DMS114 treated with DMSO at 0.1 percent for 48 hours (cell line): ENCODE results near the gene NEGR1.

Source experiments
- DNase-seq: peaks from one replicate; lab custom pipeline; 2025; ENCODE audit not compliant: unreplicated experiment; lab: John Stamatoyannopoulos, UW

The NEGR1 gene

DNA sequence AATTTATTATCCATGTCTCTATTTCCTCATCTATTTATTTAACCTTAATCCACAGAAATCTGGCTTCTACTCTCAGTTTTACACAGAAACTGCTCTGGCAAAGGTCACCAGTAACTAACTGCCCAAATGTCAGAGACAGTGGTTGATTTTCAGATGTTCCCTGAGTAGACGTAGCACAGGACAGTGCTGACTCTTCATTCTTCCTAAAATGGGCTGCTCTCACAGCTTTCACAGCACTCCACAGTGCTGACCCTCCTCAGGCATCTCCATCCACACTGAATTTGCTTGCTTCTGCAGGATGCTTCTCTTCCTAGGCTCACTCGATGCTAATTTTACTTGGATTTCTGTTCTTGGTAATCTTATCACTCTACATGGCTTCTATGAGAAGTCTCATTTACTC, 693.3 kb downstream of the NEGR1 start:
- no peak for DNase-seq

DNA sequence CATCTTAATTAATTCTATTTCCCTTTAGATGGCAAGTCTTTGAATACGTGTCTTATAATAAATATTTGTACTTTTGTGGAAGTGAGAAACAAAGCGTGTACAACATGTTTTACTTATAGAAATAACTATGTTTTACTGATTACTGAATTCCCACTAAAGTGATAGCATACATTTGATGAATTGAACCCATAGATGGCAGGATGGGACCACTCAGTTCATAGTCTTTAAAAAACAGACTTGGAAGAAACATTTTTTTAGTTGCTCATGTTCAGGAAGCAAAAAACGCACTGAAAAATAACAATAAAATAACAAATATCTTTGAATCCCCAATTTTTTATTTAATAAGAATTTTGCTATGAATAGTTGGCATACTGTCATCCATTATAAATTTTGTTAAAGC, 694.4 kb downstream of the NEGR1 start:
- DNase-seq, result no peak

DNA sequence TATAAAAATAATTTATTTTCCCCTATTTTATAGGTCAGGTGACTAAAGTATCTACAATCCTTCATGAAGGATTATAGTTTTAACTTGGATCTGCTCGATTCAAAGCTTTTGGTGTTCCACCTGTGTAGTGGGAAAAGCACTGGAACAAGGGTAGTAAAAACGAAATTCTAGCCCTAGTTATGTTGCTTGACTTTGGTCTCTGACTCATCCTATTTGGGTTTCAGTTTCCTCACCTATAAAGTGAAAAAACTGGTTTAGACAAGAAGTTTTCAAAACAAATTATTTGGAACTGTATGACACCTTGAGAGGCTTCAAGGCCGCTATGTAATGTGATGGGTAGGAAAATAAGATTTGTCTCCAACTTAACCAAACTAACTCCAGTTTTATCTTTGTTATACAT, 696.3 kb downstream of the NEGR1 start:
- no peak for DNase-seq

DNA sequence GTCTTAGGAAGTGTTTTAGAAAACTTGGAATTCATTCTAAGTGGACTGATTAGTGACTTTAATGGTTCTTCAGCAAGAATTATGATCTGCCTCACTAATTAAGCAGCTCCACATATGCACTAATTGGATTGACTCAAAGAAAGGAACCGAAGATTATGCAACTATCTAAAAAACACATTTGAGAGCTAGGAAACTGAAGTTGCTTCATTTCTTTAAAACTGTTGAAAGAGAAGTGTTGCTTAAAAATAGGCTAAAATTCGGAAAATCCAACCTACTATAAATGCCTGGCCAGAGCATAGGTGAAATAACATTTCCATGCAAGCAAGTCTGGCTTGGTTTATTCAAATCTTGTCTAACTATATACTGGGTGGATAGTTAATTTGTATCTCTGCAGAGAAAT, 698.6 kb downstream of the NEGR1 start:
- DNase-seq, result no peak

DNA sequence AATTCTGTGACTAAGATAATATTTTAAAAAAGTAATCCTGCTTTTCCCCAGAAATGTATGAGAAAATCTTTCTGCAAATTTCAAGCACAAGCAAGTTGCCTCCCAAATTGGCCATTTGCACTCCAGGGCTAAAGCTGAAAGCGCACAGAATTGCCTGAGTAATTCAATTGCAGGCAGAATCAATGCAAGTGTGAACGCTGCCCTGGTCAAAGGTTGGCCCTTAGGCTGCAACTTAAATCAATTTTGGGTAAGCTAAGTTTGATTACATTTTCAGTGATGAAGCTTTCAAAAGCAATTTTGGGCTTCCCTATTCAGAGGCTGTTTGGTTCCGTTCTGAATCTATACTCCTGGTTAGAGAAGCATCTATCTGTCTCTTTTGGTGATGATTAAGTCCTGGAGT, 699.7 kb downstream of the NEGR1 start:
- DNase-seq, result no peak

DNA sequence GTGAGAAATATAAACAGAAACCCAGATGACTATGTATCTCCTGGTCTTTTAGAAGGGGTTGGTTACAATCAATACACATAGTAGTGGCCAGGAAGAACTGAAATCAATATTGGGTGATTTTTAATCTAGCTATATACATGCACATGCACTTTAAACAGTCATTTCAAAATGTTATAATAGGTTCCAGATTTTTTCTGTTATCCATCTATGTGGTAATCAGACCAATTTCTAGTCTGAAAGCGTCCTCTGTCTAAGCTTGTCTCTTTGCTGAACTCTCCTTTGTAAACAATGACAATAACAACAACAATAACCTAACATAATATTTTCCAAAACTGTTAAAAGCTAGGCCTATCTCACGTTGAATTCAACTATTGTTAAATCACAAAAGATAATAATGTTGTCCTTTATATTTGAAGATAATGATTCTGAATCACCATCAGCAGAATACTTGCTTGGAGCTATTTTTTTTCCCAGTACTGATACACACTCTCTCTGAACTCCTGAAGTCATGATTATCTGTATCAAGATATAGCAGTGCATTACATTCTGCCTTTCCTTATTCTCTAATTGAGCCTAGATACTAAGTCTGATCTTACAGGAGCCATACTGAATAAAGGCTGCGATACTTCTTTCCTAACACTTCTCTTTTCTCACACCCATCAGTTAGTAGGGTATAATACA, 704.7 kb downstream of the NEGR1 start:
- no peak for DNase-seq

DNA sequence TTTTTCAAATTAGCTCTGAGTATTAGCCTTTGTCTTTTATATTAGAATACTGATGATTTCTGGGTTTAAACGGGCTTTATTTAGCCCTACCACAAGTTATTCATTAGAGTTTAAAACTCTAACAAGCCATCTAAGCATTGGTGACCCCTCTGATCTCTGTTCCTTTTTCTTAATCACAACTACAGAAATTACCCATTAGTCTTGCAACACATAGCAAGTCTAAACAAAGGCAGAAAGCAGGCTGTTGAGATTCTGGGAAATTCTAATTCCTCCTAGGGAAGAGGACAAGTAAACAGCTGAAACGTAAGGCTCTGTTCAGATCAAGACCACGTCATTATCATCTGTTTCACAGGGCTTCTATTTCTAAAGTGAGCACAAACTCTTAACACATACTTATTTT, 710.3 kb downstream of the NEGR1 start:
- DNase-seq, result no peak

DNA sequence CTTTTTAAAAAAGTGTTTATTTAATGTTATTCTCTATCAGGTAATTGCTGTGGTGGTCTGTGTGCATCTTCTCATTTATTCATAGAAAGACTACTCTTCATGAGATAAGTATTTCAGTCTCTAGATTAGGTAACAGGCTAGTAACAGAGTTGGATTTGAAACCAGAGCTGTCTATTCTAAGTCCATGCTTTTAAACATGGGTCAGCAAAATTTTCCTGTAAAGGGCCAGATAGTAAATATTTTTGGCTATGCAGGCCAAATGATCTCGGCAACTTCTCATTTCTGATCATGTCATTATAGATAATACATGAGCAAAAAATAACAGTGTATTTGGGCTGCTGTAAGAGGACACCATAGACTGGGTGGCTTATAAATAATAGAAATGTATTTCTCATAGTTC, 715.9 kb downstream of the NEGR1 start:
- no peak for DNase-seq

DNA sequence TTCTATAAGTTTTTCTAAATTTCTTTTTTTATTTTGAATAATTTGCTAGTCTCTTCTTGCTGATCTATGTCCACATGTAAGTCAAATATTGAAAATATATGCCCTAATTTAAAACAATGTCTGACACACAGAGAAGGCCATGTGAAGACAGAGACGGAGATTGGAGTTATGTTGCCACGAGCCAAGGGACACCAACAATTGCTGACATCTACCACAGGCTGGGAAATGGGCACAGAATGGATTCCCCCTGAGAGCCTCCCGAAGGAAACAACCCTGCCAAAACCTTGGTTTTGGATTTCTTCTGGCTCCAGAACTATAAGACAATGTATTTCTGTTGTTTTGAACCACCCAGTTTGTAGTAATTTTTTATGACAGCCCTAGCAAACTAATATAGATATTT, 716.5 kb downstream of the NEGR1 start:
- DNase-seq, result no peak

DNA sequence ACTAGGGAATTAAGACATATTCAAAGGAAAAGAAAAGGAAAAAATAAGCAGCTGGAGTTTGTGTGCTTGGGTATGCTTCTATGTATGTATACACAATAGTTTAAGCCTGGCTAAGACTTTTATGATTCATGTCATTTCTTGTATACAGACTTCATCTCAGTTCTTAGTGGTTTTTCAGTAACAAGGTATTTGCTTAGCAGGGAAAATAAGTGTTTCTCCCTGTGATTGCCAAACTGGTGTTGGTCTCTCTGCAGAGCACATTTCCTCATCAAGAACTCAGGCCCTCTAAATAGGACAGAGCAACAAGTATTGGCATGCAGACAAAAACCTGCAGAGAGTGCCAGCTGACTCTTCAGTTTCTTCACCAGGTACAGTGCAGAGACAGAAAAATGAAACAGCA, 717.1 kb downstream of the NEGR1 start:
- DNase-seq, result no peak

DNA sequence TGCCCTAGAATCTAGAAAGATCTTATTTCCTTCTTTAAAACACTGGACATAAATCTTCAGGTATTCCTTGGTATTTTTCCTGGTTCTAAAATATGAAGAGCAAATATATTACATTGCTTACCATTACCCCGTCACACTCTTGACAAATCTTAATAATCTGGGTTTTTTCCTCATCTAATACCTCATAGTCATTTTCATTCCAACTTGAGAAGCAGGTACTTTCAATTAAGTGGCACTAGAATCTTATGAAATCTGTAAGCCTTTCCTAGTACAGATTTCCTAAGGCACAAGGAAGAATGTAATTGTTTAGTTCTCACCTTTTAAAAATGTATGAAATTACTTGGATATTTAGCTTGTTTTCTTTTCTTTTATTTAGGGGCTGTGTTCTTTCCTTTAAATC, 720.0 kb downstream of the NEGR1 start:
- DNase-seq, result no peak

DNA sequence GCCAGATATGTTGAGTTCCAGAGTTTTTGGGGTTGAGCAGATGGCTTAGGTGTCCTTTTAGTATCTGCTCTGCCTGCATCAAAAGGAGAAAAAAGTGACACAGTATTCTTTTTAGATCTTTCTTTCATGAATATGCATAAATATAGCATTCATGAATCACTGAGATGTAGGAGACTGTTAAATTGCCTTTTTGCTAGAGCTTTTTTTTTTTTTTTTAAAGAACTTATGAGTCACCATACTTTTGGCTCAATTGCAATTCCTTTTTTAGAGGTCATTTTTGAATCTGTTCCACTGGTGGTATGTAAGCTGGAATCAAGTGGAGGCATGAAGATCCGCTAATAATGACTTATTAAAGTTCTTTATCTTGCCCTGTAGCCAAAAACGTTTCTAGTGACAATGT, 720.6 kb downstream of the NEGR1 start:
- no peak for DNase-seq

DNA sequence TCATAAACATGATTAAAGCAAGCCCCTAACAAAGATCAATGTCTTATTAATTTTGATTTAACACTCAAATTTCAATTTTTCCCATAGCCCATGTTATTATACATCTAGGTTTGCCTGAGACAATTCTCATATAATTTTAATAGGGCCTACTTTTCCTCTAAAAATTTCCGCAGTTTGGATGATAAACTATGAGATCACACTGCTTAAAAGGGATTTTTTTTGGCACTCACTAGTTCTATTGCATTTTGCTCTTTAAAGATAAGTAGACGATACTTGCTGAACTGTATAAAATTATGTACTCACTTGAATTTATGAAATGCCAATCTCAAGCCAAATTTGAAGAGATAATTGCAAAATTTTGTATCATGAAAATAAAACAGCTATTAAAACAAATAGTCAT, 721.1 kb downstream of the NEGR1 start:
- DNase-seq, result no peak

DNA sequence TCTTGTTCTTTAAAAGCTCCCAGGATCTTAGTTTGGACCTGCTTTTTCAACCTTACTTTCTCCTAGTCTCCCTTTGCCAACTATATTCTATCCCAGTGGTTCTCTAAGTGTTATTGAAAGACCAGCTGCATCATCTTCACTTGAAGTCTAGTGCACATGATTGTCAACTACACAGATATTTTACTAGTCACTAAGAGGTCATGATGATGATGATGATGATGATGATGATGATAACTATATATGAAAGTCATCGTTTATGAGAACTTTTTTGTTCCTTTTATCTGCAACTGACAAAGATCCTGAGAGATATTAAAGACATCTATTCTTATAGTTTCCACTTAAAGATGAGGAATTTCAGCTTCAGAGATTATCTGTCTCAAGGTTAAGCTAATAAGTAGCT, 722.5 kb downstream of the NEGR1 start:
- no peak for DNase-seq

DNA sequence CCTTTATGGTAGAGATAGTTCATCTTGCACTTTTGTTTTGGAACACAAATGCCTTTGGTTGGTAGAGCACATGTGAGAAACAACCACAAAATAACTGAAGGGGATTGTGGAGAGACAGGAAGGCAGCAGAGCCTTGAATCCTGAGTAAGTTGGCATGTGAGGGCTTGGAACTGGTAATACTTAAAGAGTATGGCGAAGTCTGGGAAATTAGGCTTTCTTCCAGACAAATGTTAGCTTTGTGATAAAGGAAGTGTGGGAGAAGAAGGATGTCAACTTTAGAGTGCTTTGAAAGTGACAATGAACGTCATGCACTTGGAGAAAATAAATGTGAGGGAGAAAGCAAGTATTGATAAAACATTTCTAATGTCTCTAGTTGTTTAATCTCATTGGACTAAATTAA, 725.2 kb downstream of the NEGR1 start:
- DNase-seq, result no peak

DNA sequence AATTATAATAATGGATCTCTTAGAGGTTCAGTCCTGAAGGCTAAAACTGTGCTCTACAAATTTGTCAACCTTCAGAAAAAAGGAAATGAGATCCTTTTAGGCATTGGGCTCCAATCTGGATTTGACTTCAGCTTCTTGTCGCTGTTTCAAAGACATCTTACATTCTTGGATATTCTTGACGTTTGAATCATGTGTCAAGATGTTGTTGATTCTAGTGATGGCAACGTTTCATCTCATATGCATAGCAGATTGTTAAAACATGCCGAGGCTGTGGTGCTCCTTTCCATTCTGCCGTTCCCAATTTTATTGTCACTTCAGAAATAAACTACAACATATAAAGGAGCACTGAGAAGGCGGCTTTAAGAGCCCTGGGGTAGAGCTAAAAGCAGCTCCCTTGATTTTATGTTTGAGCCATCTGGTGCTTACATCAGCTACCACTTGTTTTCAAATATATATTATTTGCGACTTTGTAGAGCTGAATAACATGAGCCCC, 733.9 kb downstream of the NEGR1 start:
- no peak for DNase-seq

DNA sequence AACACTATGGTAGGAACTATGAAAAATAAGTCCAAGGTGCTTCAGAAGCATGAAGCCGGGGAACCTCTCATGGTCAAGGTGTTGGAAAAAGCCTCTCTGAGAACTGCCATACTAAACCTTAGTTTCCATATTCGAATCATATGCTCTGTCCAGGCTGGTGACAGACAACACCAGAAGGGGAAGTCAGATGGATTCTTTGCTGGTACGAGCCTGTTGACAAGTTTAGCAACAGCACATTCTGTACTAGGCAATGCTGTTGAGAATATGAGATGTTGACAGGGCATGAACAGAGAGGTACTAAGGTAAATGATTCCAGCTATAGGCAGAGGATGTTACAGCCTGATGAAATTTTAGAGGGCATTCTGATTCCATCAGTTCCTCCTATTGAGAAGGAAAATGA, 740.2 kb downstream of the NEGR1 start:
- DNase-seq, result no peak

DNA sequence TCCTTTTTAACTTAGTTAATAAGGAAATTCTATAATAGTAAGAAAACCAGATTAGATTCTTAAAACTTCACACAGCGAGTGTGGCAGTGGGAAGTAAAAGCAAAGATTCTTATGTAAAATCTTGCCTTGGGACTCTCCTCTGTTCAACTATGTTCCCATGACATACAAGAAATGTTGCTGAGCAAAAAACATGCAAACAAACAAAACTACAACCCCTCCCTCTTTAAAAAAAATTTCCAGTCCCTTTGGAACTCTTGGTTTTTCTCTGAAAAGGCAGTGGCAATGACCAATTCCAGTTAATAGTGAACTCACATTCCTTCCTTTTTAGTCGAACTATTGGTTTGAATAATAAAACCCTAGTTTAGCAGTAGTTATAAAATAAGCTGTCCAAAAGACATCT, 748.4 kb downstream of the NEGR1 start:
- DNase-seq, result no peak

DNA sequence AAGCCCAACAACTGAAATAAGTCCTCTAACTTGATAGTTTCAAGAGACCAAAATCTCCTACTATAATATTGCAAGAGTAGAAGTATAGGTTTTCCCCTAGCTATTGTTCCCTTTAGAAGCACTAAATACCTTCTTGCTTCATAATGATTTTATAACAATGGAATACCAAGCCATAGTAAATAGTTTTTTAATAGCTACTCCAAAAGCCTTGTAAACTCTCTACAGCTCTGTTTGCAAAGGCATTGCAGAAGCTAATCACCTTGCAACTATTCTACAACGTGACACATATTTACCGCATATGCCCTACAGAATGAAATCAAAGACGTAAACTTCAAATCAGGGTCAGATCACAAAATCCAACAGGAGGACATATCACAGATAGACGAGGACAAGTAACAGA, 750.0 kb downstream of the NEGR1 start:
- no peak for DNase-seq

DNA sequence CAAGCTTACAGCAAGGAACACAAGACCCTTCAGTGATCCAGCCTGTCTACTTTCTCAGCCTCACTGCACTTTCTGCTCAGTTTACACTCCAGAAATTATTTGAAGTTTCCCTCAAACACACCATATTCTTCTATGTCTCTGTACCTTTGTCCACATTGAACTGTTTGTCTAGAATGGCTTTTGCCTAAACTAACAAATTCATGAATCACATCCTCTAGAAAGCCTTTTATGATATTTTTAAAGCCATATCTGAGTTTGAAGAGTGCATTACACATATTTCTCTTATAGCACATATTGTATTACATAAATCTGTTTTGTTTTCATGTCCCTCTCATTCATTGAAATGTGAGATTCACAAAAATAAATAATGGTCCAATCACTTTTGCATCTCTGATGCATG, 755.5 kb downstream of the NEGR1 start:
- DNase-seq, result no peak

DNA sequence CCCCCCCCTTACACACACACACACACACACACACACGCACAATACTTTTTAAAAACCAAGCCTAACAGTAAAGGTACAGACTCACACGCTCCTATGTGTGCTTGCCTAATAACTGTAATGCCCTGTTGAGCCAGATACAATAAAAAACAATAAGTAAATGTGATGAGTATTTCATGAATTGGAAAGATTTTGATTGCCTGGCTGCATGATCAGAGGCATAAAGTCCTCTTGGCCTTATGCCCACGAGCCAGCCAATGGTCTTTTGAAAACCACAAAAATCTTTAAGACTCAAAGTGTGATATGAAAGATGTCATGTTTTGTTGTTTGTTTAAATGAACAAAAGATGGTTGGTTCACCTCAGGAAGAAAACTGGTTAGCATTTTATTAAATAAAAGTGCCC, 759.6 kb downstream of the NEGR1 start:
- no peak for DNase-seq

DNA sequence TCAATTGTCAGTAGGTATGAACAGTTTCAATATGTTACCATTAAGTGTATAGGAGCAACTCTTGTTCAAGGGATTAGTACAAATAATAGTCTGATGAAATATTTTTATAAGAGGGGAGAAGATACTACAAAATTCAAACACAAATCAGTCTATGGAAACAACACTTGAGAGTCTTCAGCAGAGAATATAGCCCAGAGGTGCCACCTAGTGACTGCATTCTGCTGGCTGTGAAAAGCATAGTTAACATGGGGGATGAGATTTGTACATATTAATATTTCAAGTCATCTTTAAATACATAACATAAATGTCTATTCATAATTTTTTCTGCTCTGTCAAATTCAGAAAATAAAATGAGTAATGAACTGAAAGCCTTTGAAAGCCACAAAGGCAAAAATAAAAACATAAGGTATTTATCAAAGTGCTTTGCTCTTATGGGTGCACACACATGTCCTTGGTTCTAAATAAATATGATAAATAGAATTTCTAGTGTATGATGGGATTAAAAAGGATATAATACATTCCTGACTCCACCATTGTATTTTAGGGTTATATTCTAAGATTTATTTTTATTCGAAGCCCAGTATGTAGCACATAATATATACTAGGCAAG, 760.6 kb downstream of the NEGR1 start:
- DNase-seq, result peak; percentile 15

DNA sequence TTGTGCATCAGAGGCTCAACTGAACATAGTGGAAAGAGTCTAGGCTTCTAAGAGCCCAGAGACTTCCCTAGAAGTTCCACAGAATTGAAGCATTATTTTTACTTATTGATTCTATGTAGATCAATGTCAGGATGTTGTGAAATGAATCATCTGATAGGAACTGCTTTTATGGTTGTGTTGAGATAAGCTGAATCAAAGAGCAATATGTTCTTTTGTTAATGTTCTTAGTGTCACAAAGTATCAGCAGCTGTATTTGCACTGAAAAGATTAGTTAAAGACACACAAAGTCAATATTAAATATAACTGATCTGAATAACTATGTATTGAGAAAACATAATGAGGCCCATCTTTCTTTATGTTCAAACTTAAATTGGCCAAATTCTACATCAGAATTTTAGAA, 770.8 kb downstream of the NEGR1 start:
- DNase-seq, result no peak
